ENCODE data around the gene CRYZ. TPM values are rescaled to one million over a fixed set of nuclear protein-coding genes. Genes with fewer than 3 reads are reported as not detected.
"Not testable (repeated sequence)": the region's sequence is repeated elsewhere in the genome, so short reads cannot be mapped to it uniquely, and the experiment has no call there.

The CRYZ gene
- total RNA-seq, 1 donor from 2014 or later: 320 TPM

GRCh38 chr1:74681449-74681848 is 51.4 kb downstream of the CRYZ start:
- no peak for DNase-seq (ENCODE audit: low read depth)

- DNase-seq (ENCODE audit: low read depth): no peak
These were observed 51.8 kb downstream of the CRYZ start for GRCh38 chr1:74681001-74681400.

DNA sequence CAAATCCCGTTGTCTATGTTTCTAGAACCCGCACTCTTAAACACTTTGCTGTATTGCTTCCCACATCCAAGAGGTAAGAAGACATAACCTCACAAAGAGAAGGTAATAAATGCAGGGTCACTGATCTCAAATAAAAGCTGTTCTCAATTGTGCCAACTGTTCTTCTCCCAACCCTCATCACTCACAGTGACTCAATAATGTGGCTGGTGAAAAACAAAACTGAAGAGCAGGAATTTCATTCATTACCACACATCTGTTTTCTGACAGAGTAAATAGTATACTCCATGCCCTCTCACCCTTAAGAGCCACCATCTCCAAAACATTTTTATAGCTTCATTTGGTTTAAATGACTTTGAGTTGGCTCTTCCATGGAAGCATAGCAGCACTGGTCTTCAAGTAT is 53.0 kb downstream of the CRYZ start:
- peak; percentile 86 for DNase-seq (ENCODE audit: low read depth)

GRCh38 chr1:74677926-74678325 is 54.9 kb downstream of the CRYZ start:
- DNase-seq (ENCODE audit: low read depth): no peak

DNA sequence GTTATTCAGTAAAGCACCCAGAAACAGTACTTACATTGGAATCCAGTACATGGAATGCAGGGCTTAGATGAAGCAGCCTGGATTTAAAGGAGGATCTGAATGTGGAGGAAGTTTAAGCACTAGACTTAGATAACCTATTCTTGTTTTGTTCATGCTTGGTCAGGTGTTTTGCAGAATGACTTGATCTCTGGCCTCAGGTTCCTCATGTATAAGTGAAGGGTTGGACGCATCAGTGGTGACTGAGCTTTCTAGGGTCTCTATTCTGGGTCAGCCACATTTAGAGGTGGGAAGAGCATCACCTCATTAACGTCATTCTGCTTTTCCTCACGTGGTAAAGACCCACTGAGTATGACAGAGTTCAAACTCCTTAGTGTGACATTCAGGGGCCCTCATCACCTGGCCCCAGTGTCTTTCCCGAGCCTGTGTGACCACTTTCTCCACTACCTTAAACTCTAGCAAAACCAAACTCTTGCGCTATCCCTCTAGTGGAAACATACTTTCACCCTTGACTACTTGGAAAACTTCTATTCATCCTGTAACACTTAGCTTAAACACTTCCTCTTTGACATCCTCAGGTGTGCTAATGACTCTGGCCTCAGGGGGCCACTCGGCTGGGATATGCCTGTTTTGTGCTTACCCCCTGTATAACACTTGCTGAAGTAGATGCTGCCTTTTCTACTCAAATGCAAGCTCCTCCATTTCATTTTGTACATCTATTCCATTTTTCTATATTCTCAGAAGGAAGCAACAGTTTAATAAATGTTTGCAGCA is 58.4 kb downstream of the CRYZ start:
- DNase-seq (ENCODE audit: low read depth): no peak

- peak; percentile 9 for DNase-seq (ENCODE audit: low read depth)
These were observed 59.3 kb downstream of the CRYZ start, which contains the start of gene ERICH3 for GRCh38 chr1:74673351-74674111. Gene ERICH3 (minus strand): TSS chr1:74673792. CDS start chr1:74673519, 273 bp downstream.

GRCh38 chr1:74670866-74671265 is 62.0 kb downstream of the CRYZ start:
- not testable (repeated sequence) for DNase-seq (ENCODE audit: low read depth)

Other genes with a start within 250 kb of the CRYZ start
- gene LRRC53, start 220.4 kb downstream of the CRYZ start, total RNA-seq: not detected in 2 replicates
- 0.10 and 0.17 TPM in 2 replicates for gene ERICH3, start 59.3 kb downstream of the CRYZ start, total RNA-seq
- 14.6 and 17.9 TPM in 2 replicates for gene TYW3, start 102 bp upstream of the CRYZ start, total RNA-seq